ENCODE measurements around the gene PLAGL2.
"Not testable (repeated sequence)": the region's sequence is repeated elsewhere in the genome, so short reads cannot be mapped to it uniquely, and the experiment has no call there.

Gene PLAGL2

GRCh38 chr20:32201977-32202363 is 5.6 kb downstream of the PLAGL2 start:
- Histone ChIP-seq H2AFZ (ENCODE audit: low read depth, low read length) (no peak overlapping the region), H4K20me1 (ENCODE audit: insufficient read depth, low read length) (peaks cover 57% of the 10 kb centered on the region), H3K27me3 (ENCODE audit: low read depth, low read length) (no peaks in the 10 kb centered on the region), H3K79me2 (ENCODE audit: low read length) (peaks cover 78% of the 10 kb centered on the region), H3K4me1 (ENCODE audit: low read length) (peaks cover 17% of the 10 kb centered on the region), H3K27ac (ENCODE audit: low read length) (no peak overlapping the region), H3K36me3 (replicated peaks; ENCODE audit: low read depth, low read length) (peaks cover 61% of the 10 kb centered on the region), H3K4me3 (ENCODE audit: low read length) (no peak overlapping the region), H3K9ac (ENCODE audit: low read length) (no peak overlapping the region), H3K9me3 (ENCODE audit: insufficient read depth, low read length) (no peaks in the 10 kb centered on the region), H3K4me2 (ENCODE audit: low read length) (no peak overlapping the region)
- TF ChIP-seq CTCF (IDR thresholded peaks at IDR 0.05; ENCODE audit: low read depth, low read length) (no peak), EZH2phosphoT487 (IDR thresholded peaks at IDR 0.05; ENCODE audit: low read depth) (no peak)

- no peak overlapping the region for H3K27ac ChIP-seq (ENCODE audit: low read length)
- H3K4me1 ChIP-seq (ENCODE audit: low read length) = peaks cover 13% of the 10 kb centered on the region
- TF ChIP-seq EZH2phosphoT487 (IDR thresholded peaks at IDR 0.05; ENCODE audit: low read depth) = no peak
- no peak for TF ChIP-seq CTCF (IDR thresholded peaks at IDR 0.05; ENCODE audit: low read depth, low read length)
- peaks cover 73% of the 10 kb centered on the region for H3K79me2 ChIP-seq (ENCODE audit: low read length)
- no peaks in the 10 kb centered on the region for H3K9me3 ChIP-seq (ENCODE audit: insufficient read depth, low read length)
- peaks cover 54% of the 10 kb centered on the region for H4K20me1 ChIP-seq (ENCODE audit: insufficient read depth, low read length)
- H3K27me3 ChIP-seq (ENCODE audit: low read depth, low read length) = no peaks in the 10 kb centered on the region
- no peak overlapping the region for H3K9ac ChIP-seq (ENCODE audit: low read length)
- H3K36me3 ChIP-seq (replicated peaks; ENCODE audit: low read depth, low read length) = peaks cover 61% of the 10 kb centered on the region
- no peak overlapping the region for H3K4me2 ChIP-seq (ENCODE audit: low read length)
- no peak overlapping the region for H2AFZ ChIP-seq (ENCODE audit: low read depth, low read length)
- H3K4me3 ChIP-seq (ENCODE audit: low read length) = no peak overlapping the region
These were observed 6.1 kb downstream of the PLAGL2 start for GRCh38 chr20:32201296-32201976.

- Histone ChIP-seq H3K4me2 (ENCODE audit: low read length) (no peak overlapping the region), H4K20me1 (ENCODE audit: insufficient read depth, low read length) (peaks cover 45% of the 10 kb centered on the region), H3K9ac (ENCODE audit: low read length) (no peak overlapping the region), H3K27me3 (ENCODE audit: low read depth, low read length) (no peaks in the 10 kb centered on the region), H3K79me2 (ENCODE audit: low read length) (peaks cover 49% of the 10 kb centered on the region), H3K36me3 (replicated peaks; ENCODE audit: low read depth, low read length) (peaks cover 59% of the 10 kb centered on the region), H3K4me1 (ENCODE audit: low read length) (no peaks in the 10 kb centered on the region), H3K27ac (ENCODE audit: low read length) (no peak overlapping the region), H3K4me3 (ENCODE audit: low read length) (no peak overlapping the region), H2AFZ (ENCODE audit: low read depth, low read length) (no peak overlapping the region), H3K9me3 (ENCODE audit: insufficient read depth, low read length) (no peaks in the 10 kb centered on the region)
- TF ChIP-seq EZH2phosphoT487 (IDR thresholded peaks at IDR 0.05; ENCODE audit: low read depth) (no peak), CTCF (IDR thresholded peaks at IDR 0.05; ENCODE audit: low read depth, low read length) (no peak)
These were observed 8.5 kb downstream of the PLAGL2 start for GRCh38 chr20:32199006-32199405.

GRCh38 chr20:32197136-32197535 is 10.4 kb downstream of the PLAGL2 start:
- H3K9ac ChIP-seq (ENCODE audit: low read length) = not testable (repeated sequence)
- Histone ChIP-seq H4K20me1 (ENCODE audit: insufficient read depth, low read length) (peaks cover 27% of the 10 kb centered on the region), H3K79me2 (ENCODE audit: low read length) (peaks cover 30% of the 10 kb centered on the region)

GRCh38 chr20:32196613-32197012 is 10.9 kb downstream of the PLAGL2 start:
- H3K27me3 ChIP-seq (ENCODE audit: low read depth, low read length); H3K9ac ChIP-seq (ENCODE audit: low read length); H2AFZ ChIP-seq (ENCODE audit: low read depth, low read length); H3K27ac ChIP-seq (ENCODE audit: low read length); H3K4me1 ChIP-seq (ENCODE audit: low read length); H3K9me3 ChIP-seq (ENCODE audit: insufficient read depth, low read length); H3K4me3 ChIP-seq (ENCODE audit: low read length); H3K4me2 ChIP-seq (ENCODE audit: low read length): not testable (repeated sequence)
- H3K79me2 ChIP-seq (ENCODE audit: low read length) = peaks cover 25% of the 10 kb centered on the region
- H3K36me3 ChIP-seq (replicated peaks; ENCODE audit: low read depth, low read length) = peaks cover 47% of the 10 kb centered on the region
- peaks cover 30% of the 10 kb centered on the region for H4K20me1 ChIP-seq (ENCODE audit: insufficient read depth, low read length)

More at GRCh38 chr20:32197136-32197535, 10.4 kb downstream of the PLAGL2 start:
- H2AFZ ChIP-seq (ENCODE audit: low read depth, low read length); H3K9me3 ChIP-seq (ENCODE audit: insufficient read depth, low read length); H3K27ac ChIP-seq (ENCODE audit: low read length); H3K4me3 ChIP-seq (ENCODE audit: low read length); H3K4me2 ChIP-seq (ENCODE audit: low read length); H3K27me3 ChIP-seq (ENCODE audit: low read depth, low read length); H3K4me1 ChIP-seq (ENCODE audit: low read length): not testable (repeated sequence)
- peak; percentile 29 for TF ChIP-seq CTCF (IDR thresholded peaks at IDR 0.05; ENCODE audit: low read depth, low read length)
- H3K36me3 ChIP-seq (replicated peaks; ENCODE audit: low read depth, low read length) = peaks cover 49% of the 10 kb centered on the region
